ENCODE measurements around the gene BIN1.
A peak's percentile ranks its signal among the peaks of the same experiment; 100 is the strongest.
"Not testable (repeated sequence)": the region's sequence is repeated elsewhere in the genome, so short reads cannot be mapped to it uniquely, and the experiment has no call there.

The BIN1 gene

DNA sequence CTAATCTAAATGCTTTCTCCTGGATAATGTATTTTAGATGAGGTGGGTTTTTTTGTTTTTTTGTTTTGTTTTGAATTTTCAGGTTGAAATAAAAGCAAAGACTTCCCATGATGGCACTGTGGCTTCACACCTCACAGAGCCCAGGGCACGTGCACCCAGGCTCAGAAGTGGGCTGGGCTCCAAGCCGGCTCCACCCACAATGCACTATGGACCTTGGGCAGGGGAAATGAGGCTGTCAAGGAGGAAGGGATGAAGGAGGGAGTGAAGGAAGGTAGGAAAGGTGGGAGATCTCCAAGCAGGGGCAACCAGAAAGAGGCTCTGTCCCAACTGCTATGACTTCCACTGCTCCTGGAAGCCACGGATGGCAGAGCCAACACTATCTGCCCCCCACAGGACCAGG lies 60.4 kb downstream of the BIN1 start:
- no peak for DNase-seq (ENCODE audit: low read depth)

DNA sequence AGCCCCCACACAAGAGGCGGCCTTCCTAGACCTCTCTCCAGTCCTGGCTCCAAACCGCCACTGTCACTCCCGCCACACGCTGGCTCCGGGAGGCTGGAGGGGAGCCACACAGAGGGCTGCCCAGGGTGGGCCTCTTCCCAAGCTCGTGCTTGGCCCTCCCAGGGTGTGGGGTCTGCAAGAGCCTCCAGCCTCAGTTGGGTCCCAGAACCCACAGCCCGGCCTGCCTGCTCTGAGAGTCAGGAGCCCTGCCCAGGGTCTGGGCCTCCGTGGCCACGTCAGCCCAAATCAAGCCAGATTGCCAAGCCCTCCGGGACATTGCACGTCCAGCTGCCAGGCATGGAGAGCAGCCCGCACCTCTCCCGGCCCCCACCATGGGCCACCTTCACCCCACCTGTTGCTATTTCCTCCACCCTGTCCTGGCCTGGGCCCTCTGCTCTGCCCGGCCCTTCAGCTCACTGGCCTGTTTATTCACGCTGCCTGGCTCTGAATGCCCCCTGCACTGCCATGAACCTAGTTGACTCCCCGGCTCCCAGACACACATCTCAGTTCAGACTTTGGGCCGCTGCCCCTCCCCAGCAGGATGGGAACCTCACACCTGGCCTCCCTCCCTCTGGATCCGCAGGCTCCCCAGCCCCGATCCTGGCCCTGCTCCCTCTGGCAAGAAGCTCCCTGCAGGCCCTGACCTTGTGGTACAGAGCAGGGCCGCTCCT lies 61.0 kb downstream of the BIN1 start:
- DNase-seq (ENCODE audit: low read depth), result no peak

DNA sequence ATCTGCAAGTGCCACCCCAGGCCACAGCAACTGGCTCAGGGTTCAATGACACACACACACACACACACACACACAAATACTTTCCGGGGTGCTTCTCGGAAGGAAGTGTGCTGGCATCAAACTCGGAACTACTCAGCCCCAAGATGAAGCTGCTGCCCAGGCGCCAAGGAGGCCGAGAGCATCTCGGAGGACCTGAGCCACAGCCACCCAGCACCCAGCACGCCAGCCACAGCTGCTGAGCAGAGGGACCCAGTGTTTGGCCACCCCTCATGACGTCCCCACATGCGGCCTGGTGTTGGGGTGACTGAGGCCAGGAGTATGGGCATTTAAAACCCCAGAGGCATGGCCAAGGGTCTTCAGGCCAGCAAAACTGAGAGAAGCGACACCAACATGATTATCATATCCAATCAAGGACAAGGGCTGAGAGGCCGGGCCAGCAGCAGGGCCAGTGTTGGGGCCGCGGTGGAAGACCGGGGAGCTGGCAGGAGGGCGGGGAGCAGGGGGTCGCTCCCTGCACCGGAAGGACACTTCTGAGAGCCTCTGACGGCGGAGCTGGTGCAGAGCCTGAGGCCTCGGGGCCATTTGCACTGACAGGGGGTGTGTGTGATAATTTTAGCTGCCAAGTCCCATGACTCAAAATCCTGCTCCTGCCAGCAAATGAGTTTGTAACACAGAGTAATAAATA lies 61.8 kb downstream of the BIN1 start:
- no peak for DNase-seq (ENCODE audit: low read depth)

DNA sequence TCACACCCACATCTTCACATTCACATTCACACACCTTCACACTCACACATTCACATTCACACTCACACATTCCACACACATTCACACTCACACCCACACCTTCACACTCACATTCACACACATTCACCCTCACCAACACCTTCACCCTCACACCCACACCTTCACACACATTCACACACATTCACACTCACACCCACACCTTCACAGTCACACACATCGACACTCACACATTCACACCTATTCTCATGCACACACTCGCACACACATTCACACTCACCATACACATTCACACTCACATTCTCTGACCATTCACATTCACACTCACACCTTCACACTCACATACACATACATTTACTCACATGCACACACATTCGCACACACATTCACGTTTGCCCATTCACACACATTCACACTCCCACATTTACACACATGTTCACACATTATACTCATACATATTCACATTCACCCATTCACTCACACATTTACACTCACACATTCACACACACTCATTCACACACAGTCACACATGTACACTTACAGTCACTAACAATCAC lies 62.7 kb downstream of the BIN1 start:
- no peak for DNase-seq (ENCODE audit: low read depth)

DNA sequence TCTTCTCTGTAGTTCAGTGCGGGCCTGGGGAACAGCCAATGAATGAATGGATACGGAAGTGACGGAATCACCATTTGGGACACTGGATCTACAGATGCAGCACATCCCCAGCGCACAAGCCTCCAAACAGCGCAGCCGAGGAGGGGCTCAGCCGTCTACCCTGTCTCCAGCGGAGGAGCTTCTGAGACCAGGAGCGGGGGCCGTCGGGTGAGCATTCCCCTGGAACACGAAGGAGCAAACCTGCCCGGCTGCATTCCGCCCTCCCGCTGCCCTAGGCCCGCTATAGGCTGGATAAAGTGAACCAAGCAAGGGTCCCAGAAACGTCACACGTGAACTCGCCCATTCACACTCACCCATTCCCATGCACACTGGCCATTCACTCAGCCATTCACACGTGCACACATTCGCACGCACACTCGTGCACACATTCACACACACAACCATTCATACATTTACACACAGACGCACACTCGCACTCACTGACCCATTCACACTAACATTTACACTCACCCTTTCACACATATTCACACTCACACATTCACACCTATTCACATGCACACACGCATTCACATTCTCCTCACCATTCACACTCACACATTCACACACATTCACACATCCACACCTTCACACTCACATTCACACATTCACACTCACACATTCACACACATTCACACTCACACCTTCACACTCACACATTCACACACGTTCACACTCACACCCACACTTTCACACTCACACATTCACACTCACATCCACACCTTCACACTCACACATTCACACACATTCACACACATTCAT lies 63.4 kb downstream of the BIN1 start:
- no peak for DNase-seq (ENCODE audit: low read depth)

DNA sequence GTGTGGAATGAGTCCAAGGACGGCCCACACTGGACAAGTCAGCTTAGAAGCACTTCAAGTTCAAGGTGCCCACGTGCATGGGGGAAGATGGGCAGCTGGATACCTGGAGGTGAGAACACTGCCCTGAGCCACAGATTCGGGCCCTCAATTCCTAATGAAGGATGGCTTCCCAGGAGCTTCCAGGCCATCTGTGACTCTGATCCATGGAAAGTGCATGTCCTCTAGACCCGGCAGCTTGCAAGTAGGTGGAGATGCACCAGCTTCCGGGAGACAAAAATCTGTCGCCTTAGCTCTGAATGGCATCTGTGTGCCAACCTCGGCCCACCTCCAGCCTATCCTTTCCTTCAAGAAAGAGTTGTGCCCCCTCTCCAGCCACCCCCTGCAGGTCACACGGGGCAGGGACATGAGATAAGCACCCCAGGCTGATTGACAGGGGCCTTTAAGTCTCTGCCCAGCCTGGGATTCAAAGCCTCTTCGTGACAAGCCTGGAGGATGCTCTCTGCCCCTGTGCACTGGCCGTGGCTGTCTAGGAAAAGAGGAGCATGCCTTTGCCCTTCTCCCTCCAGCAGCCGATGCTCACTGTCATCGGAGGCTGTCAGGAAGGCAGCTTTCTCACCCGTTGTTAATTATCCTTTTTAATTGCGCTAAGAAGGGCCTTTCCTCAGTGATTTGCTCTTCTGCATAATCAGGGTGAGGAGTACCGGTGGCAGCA lies 65.5 kb downstream of the BIN1 start:
- DNase-seq (ENCODE audit: low read depth), result no peak

DNA sequence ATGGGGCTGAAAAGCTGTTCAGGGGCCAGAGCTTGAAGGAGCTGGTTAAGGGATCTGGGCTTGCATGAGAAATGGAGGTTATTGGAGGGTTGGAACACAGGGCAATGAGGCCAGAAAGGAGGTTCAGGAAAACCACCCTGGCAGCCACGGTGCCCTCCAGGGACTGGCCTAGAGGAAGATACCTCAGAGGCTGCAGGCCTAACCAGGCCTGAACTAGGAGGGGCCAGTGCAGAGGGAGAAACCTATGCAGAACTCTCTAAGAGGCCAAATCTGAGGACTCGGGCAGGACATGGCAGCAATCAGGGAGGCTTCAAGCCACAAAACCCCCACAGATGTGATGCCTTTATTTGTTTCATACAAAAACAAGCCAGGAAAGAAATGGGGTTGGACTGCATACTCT lies 66.8 kb downstream of the BIN1 start:
- DNase-seq (ENCODE audit: low read depth), result no peak

DNA sequence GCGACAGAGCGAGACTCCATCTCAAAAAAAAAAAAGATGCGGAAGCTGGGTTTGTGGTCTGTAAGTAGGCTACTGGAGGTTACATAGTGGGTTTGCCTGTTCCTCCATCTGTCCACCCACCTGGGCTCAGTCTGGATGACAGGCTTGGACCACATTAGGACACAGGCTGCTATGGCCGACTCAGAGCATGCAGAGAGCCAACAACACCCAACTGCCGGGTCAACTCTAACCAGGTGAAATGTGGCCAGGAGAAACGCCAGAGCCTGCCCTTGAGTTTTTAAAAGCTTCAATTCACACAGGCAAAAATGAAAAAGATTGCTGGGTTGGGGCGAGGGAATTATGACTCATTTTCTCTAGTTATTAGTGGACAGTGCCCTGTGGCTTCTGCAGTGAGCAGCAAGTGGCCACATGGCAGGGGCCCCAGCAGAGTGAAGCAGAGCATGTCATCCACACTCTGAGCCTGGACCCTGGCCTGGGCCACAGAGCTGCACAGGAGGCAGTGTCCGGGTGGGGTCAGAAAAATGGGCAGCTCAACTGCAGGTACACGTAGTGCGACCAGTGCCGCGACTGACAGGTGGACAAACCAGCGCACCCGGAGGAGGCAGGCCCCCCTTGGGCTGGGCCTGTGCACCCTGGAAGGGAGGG lies 67.4 kb downstream of the BIN1 start:
- DNase-seq (ENCODE audit: low read depth), result no peak

DNA sequence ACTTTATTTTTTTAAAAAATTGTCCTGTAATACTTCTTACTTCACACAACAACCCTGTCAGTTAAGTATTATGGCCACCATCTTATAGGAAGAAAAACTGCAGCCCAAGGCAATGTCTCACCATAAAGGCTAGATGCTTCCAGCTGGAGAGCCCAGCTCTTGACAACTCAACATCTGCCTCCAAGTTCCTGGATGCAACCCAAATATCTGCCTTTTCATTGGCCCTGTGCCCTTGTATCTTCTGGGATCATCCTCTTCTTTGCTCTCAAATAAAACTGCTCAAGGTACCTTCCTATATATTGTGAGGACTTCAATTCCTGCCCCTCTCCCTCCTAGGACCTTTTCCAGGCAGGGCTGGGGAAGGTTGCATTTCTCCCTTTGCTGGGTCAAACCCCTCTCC lies 69.5 kb downstream of the BIN1 start:
- no peak for DNase-seq (ENCODE audit: low read depth)

DNA sequence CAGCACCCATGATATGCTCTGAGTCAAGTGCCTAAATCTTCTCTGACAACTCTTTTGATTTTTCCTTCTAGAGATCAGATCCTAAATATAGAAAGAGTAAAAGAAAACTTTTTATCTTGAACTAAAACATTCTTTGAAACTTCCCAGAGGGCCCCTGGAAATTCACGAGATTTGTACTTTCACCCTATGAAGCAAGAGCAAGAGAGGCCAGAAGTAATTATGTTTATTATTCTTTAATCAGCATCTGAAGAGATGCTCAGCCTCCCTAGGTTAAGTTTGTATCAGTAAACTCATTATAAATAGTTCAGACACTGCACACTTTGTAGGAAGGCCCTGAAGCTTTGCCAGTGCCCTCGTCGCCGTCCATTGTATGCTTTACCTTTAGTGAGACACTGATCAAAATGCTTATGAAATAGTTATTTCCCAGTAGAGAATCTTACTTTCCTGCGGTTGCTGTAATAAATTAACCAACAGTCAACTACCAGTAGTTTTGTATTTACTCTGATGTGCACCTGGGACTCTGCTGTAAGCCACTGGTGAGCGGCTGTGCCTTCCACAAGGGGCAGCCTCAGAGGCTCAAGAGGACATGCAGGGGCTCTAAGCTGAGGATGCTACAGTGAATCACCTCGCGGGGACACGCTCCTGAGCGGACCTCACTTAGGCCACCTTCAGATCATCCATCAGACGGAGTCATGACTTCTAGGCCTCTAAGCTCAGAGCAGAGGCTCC lies 71.9 kb downstream of the BIN1 start:
- DNase-seq (ENCODE audit: low read depth), result no peak

DNA sequence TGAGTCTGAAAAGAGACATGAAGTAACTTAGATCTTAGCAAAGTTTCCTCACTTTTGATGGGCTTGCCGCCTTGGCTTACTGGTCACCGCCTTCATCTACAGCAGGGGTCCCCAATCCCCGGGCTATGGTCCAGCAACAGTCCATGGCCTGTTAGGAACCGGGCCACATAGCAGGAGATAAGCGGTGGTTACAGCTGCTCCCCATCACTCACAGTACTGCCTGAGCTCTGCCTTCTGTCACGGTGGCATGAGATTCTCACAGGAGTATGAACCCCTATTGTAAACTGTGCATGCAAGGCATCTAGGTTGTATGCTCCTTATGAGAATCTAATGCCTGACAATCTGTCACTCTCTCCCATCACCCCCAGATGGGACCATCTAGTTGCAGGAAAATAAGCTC lies 72.9 kb downstream of the BIN1 start:
- no peak for DNase-seq (ENCODE audit: low read depth)

DNA sequence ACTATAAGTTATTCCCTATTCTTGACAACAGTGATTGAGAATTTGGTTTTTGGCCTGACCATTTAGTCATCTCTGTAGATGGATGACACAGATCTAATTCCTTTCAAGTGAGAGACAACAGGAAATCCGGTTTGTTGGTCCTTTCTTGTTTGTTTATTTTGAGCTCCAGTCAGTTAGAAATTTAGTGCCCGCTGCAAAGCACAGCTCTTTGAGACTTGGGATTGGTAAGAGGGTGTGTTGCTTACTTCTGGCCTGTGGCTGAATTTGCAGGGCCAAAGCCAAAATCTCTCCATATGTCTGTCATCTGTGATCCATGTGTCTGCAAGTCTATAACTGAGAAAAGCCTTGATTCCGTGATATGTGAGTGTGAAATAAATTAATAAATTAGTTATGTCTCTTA lies 74.3 kb downstream of the BIN1 start:
- DNase-seq (ENCODE audit: low read depth), result no peak

DNA sequence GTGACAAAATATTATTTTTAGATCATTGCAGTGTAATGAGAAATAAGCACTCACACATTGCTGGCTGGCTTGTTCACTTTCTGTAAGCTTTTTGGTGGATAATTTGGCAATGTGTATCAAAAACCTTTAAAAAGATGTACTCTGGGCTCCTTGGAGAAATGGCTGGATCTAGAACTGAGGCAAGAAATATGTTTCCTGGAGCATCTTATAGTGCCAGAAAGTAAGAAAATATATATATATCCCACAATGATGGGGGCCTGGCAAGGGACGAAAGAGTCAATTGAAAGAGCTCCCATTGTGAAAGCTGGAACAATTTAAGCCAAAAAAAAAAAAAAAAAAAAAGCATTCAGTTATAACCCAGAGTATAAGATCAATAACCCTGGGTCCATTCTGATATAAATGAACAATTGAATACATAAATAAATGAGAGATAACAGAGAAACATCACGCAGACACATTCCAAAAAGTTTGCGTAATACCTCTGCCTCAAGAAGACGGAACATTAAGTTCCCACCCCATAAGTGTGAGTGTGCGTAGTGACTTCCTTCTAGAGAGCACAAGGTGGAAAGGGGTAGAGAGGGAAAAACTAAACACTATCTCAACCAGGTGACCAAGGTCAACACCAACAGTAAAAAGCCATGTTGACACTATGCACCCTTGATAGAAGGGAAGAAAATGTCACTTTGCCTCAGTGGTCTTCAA lies 77.5 kb downstream of the BIN1 start:
- no peak for DNase-seq (ENCODE audit: low read depth)

DNA sequence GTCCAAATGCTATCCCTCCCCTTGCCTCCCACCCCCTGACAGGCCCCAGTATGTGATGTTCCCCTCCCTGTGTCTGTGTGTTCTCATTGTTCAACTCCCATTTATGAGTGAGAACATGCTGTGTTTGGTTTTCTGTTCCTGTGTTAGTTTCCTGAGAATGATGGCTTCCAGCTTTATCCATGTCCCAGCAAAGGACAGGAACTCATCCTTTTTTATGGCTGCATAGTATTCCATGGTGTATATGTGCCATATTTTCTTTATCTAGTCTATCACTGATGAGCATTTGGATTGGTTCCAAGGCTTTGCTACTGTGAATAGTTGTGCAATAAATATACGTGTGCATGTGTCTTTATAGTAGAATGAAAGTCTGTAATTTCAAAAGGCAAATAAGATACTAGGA lies 78.2 kb downstream of the BIN1 start:
- DNase-seq (ENCODE audit: low read depth), result not testable (repeated sequence)

DNA sequence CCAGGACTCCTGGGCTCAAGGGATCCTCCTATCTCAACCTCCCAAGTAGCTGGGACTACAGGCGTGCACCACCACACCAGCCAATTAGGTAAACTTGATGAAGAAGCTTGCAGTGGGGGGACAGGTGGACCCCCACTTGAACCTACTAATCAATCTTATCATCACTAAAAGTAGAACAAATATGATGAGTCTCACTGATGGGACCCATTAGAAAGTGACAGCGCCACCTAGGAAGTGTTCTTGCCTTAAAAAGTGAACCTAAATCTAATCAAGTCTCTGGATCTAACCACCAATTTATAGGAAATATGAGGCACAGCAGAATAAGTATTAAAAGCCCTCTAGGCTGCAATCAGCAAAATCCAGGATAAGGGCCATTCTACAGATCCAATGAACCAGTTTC lies 79.2 kb downstream of the BIN1 start:
- DNase-seq (ENCODE audit: low read depth), result no peak

DNA sequence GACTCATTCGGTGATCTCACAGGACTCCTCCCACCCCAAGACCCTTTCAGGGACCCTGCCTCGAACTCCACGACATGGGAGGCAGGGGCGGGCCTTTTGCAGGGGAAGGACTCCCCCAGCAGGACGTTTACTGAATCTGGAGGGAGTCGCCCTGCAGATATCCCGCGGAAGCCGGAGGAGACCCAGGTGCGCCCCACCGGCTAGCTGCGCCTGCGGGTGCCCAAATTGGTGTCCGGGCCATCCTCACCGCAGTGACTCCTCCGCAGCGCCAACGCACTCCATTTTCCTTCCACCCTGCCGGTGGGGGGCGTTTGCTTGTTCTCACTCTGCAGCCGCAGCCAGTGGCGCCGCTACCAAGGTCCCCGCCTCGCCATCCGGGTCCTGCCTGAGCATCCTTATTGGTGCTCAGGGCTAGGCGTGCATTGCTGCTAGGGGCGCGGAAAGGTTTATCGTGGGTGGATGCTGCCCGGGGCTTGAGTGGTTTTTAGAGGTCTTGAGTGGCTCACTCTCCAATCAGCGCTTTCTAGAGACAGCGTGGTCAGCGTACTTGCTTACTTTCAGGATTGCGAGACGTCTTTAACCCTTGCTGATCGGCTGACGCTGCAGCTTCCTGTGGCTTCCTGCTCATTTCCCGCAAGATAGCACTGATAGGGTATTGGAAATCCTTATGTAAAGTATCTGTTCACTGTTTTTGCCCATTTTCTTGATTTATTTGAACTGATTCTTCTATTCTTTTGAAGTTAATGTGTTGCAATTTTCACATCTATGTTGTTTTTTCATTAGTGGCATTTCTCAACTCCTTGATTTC lies 81.4 kb downstream of the BIN1 start:
- DNase-seq (ENCODE audit: low read depth), result peak; percentile 63

DNA sequence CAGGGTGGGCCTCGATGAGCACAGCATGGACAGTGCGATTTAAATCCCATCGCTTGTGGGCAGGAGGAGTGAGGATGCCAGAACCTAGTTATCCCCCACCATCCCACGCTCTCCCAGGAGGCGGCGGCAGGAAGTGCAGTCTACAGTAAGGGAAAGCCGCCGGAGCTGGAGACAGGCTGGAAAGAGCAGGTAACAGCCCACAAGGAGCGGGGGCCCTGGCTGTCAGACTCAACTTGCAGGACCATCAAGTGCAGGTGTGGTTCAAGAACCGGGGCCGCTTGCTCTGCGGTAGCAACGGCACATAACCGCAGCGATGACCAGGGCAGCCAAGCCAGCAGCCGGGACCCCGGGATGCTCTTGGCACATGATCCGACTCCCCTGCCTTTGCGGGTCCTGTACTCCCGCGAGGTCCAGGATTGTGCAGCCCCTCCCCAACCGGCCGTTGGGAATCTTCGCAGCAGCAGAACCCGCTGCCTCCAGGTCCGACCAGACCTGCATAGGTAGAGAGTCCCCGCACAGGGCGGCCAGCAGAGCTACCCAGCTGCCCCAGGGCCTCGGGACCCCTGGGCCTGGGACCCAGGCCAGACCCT lies 82.1 kb downstream of the BIN1 start:
- no peak for DNase-seq (ENCODE audit: low read depth)

DNA sequence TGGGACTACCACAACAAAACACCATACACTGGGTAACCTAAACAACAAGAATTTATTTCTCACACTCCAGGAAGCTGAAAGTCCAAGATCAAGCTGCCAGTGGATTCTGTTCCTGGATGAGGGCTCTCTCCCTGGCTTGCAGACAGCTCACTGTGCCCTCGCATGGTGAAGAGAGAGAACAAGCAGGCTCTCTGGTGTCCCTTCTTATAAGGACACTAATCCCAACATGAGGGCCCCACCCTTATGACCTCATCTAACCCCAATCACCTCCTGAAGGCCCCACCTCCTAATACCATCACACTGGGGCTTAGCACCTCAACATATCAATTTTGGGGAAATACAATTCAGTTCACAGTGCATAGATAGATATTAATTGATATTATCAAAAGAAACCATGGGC lies 83.5 kb downstream of the BIN1 start:
- no peak for DNase-seq (ENCODE audit: low read depth)

DNA sequence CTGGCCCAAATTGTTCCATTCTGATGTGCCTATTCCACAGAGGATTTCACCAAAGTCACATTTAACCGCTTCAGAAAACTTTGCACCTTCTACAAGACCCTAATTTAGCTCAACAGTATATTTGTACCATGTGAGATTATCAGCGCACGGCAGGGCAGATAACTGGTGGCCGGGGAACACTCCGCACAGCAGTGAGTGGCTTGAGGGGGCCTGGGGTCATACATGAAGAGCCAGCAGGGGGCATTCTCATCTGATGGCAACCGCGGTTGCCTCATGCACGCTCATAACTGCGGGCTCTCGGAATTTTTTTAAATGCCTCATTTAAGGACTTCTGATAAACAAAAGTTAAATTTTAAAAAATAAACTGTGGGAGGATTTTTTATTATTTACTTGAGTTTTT lies 84.1 kb downstream of the BIN1 start:
- DNase-seq (ENCODE audit: low read depth), result no peak
